Muscle of leg (tissue), 11 donors: ENCODE measurements around the gene SOCS4. TPM values are rescaled to one million over a fixed set of nuclear protein-coding genes. Genes with fewer than 3 reads are reported as not detected.
"Not testable (repeated sequence)": the region's sequence is repeated elsewhere in the genome, so short reads cannot be mapped to it uniquely, and the experiment has no call there.

Experiments used
- DNase-seq: peaks from one replicate; pipeline ENCODE4 v3.0.0; 2013
- H3K27ac ChIP-seq: one replicate; pipeline ENCODE4 v1.5.1; 2013; ENCODE audit warnings: mild to moderate bottlenecking, low read length, control low read depth
- H3K27me3 ChIP-seq: one replicate; pipeline ENCODE4 v1.6.1; 2013; ENCODE audit warnings: low read length; ENCODE audit not compliant: control insufficient read depth, insufficient read depth
- H3K36me3 ChIP-seq: one replicate; pipeline ENCODE4 v1.6.1; 2013; ENCODE audit warnings: low read length; ENCODE audit not compliant: control insufficient read depth, insufficient read depth
- H3K4me1 ChIP-seq: one replicate; pipeline ENCODE4 v1.6.1; 2013; ENCODE audit warnings: low read length; ENCODE audit not compliant: control insufficient read depth, insufficient read depth
- H3K4me3 ChIP-seq: one replicate; pipeline ENCODE4 v1.5.1; 2013; ENCODE audit warnings: low read length, control low read depth
- H3K9me3 ChIP-seq: replicated peaks from 2 replicates; pipeline ENCODE4 v1.6.1; 2013; ENCODE audit warnings: low read depth, low read length; ENCODE audit not compliant: control insufficient read depth
- WGBS: methylation state at CpG from one replicate; pipeline ENCODE4 v1.1.5; 2013; ENCODE audit warnings: missing lambda C conversion rate; ENCODE audit not compliant: insufficient coverage; 5-methylcytosine and 5-hydroxymethylcytosine counted together
- polyA plus RNA-seq, 8 donors: library from polyadenylated mRNA; unstranded; fragments of 120-200 nt; gene quantifications; one replicate each; pipeline versions ENCODE4 v1.2.1 to v1.2.3, GENCODE V29; 2013; ENCODE audit warnings: inconsistent platforms in 1 of 8, low replicate concordance in 1 of 8; ENCODE audit not compliant: insufficient read length in 8 of 8, insufficient read depth in 1 of 8
- total RNA-seq: library from RNA; stranded (reverse); fragments of 120-200 nt; gene quantifications from one replicate; pipeline ENCODE4 v1.2.4, GENCODE V29; 2013

Gene SOCS4
- total and polyA plus RNA-seq, 9 donors, result 6.4 to 11.5 (median 9.4) TPM

DNA sequence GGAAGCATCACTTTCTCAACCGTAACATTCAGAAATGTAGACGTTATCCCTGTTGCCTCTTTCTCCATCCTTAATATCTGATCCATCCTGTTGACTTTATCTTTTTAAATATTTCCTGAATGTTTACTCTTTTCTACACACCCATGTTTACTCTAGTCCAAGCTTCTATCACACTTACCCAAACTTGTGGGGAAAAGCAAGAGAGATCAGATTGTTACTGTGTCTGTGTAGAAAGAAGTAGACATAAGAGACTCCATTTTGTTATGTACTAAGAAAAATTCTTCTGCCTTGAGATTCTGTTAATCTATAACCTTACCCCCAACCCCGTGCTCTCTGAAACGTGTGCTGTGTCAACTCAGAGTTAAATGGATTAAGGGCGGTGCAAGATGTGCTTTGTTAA lies 2.7 kb upstream of the SOCS4 start:
- not testable (repeated sequence) for H3K9me3 ChIP-seq, H3K27me3 ChIP-seq, H3K4me1 ChIP-seq, H3K27ac ChIP-seq, H3K36me3 ChIP-seq, H3K4me3 ChIP-seq, DNase-seq
- WGBS, result no CpG with 5 or more reads among the region's 5 CpGs

DNA sequence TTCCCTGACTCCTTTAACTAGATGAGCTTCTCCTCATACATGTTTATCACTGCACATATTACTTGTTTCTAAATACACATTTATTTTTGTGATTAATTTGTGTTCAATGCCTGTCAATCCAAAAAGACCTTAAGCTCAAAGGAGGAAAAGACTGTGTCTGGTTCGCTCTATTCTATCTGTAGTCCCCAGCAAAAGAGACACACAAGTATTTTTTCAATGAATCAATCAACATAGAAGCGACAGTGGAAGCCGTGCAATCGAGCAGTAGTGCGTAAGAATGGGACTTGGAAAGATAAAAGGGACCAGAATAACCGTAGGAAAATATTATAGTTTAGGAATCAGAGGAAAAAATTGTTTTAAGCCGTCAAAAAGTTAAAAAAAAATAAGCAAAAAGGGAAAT lies 1.1 kb upstream of the SOCS4 start:
- DNase-seq, result no peak
- Histone ChIP-seq H3K4me1 (peaks cover 7% of the 10 kb centered on the region), H3K36me3 (no peaks in the 10 kb centered on the region), H3K9me3 (no peaks in the 10 kb centered on the region), H3K4me3 (peak overlapping the region; percentile 91), H3K27me3 (no peaks in the 10 kb centered on the region), H3K27ac (no peak overlapping the region)
- WGBS, result no CpG with 5 or more reads among the region's 7 CpGs

DNA sequence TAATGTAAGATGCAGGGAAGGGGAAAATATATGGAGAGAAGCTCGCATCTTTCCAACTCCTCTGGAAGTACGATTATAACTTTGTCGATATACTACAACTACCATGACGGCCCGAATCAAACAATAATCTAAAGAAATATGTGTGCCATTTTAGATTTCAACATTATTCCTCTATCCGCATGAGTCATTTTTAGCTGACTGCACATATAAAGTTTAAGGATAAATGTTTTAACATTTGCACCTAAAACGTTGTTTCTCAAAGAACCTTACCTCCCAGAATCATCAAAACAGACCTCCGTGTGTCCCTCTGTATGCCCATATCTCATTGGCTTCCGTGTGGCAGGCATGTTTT lies 619 bp upstream of the SOCS4 start:
- WGBS, result no CpG with 5 or more reads among the region's 9 CpGs
- Histone ChIP-seq H3K4me3 (peak overlapping the region; percentile 91), H3K4me1 (peaks cover 7% of the 10 kb centered on the region), H3K9me3 (no peaks in the 10 kb centered on the region), H3K36me3 (no peaks in the 10 kb centered on the region), H3K27me3 (no peaks in the 10 kb centered on the region), H3K27ac (peak overlapping the region; percentile 79)
- no peak for DNase-seq

DNA sequence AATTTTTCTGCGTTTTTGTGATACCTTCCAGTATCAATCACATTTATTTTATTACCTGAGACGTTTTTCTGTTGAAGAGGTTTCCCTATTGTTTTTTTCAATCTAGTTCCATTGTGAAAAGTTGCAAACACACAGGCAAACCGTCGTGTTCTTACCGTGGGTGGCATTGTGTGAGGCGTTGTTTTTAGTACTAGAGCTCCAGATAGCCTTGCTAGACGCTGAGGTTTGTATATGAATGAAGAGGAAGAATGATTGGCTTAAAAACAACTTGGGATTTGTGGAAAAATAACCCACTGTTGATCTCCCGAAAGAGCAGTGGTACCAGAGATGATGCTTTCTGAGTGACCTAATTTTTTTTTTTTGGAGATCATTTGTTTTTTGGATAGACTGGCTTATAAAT lies 1.0 kb downstream of the SOCS4 start:
- WGBS, result 0% methylated on average over 5 of the region's 8 CpGs
- no peak for DNase-seq
- Histone ChIP-seq H3K4me1 (peaks cover 7% of the 10 kb centered on the region), H3K27ac (no peak overlapping the region), H3K9me3 (no peaks in the 10 kb centered on the region), H3K4me3 (peak overlapping the region; percentile 91), H3K27me3 (no peaks in the 10 kb centered on the region), H3K36me3 (no peaks in the 10 kb centered on the region)

DNA sequence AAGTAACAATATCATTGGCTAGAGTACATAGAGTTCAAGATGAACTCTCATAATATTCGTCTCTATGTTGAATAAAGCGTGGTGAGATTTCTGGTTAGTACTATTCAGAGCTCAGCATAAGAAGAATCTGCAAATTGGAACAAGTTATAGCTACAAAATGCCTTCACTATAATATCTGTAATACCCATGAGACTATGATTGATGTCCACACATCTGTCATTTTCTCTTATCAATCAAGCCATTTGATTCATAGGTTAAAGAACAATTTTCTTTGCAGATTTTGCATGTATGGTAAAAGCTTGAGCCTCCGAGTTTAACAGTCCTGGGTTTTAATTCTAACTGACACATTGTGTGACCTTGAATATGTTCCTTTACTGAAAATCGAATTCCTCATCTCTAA lies 1.4 kb downstream of the SOCS4 start:
- Histone ChIP-seq H3K4me1 (peaks cover 7% of the 10 kb centered on the region), H3K36me3 (no peaks in the 10 kb centered on the region), H3K4me3 (no peak overlapping the region), H3K27ac (no peak overlapping the region), H3K27me3 (no peaks in the 10 kb centered on the region), H3K9me3 (no peaks in the 10 kb centered on the region)
- WGBS, result no CpG with 5 or more reads among the region's 4 CpGs
- no peak for DNase-seq

DNA sequence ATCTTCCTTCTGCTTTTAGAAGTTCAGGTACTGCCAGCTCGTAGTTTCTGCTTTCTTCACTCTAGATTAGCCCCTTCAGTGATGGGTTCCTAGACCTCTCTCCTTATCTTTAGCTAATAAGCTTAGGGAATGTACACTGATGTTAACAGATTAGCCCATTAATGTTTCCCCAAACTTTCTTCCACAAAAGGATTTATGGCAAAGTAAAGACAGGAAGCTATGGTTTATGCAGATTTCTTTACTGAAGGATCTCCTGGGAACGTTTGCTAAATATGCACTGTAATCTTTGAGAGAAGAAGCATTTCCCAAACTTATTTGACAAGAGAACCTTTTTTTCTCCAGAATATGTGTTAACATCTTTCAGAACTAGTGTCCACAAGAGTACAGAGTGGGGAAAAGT lies 4.2 kb downstream of the SOCS4 start:
- Histone ChIP-seq H3K27ac (no peak overlapping the region), H3K4me3 (no peak overlapping the region), H3K27me3 (no peaks in the 10 kb centered on the region), H3K36me3 (peaks cover 3% of the 10 kb centered on the region), H3K4me1 (peaks cover 2% of the 10 kb centered on the region), H3K9me3 (no peaks in the 10 kb centered on the region)
- no peak for DNase-seq
- no CpG with 5 or more reads among the region's 2 CpGs for WGBS

DNA sequence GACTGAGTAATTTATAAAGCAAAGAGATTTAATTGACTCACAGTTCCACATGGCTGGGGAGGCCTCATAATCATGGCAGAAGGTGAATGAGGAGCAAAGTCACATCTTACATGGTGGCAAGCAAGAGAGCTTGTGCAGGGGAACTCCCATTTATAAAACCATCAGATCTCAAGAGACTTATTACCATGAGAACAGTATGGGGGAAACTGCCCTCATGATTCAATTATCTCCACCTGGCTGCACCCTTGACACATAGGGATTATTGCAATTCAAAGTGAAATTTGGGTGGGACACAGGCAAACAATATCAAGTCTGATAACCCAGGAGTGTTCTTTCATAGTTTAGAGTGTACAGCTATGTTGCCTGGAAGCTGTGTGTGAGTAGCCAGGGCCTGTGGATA lies 11.0 kb downstream of the SOCS4 start:
- not testable (repeated sequence) for H3K4me3 ChIP-seq, H3K36me3 ChIP-seq, H3K27me3 ChIP-seq, DNase-seq, H3K4me1 ChIP-seq, H3K9me3 ChIP-seq, H3K27ac ChIP-seq

DNA sequence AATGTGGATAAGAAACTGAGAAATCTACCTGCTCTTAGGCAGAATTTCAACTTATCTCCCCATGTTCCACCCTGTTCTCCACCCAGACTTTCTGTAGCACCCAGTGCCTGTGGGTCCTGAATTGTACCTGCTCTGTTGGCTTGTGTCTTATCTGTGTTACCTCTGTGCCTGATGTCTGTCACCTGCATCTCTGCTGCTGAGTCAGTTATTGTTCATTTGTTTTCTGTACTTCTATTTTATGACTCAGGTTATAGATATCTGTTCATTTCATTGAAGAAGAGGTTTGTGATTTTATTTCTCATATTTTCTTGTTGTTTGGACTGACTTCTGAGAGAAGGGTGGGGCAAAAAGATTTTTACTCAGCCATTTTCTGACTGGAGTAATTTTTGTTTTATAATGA lies 11.7 kb downstream of the SOCS4 start:
- peaks cover 13% of the 10 kb centered on the region for H3K36me3 ChIP-seq
- DNase-seq, result no peak

DNA sequence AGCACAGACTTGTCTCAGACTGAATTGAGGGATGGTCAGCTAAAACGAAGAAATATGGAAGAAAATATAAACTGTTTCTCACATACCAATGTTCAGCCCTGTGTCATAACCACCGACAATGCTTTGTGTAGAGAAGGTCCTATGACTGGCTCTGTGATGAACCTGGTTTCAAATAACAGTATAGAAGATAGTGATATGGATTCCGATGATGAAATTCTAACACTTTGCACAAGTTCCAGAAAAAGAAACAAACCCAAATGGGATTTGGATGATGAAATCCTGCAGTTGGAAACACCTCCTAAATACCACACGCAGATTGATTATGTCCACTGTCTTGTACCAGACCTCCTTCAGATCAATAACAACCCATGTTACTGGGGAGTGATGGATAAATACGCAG lies 16.5 kb downstream of the SOCS4 start:
- Histone ChIP-seq H3K4me1 (no peaks in the 10 kb centered on the region), H3K27ac (no peak overlapping the region), H3K4me3 (no peak overlapping the region), H3K36me3 (peaks cover 11% of the 10 kb centered on the region), H3K27me3 (no peaks in the 10 kb centered on the region), H3K9me3 (no peaks in the 10 kb centered on the region)
- no peak for DNase-seq
- WGBS, result 100% methylated on average over 1 of the region's 5 CpGs

More for the DNA sequence above, 11.7 kb downstream of the SOCS4 start:
- Histone ChIP-seq H3K4me1 (no peaks in the 10 kb centered on the region), H3K27ac (no peak overlapping the region), H3K27me3 (no peaks in the 10 kb centered on the region), H3K4me3 (no peak overlapping the region), H3K9me3 (no peaks in the 10 kb centered on the region)

DNA sequence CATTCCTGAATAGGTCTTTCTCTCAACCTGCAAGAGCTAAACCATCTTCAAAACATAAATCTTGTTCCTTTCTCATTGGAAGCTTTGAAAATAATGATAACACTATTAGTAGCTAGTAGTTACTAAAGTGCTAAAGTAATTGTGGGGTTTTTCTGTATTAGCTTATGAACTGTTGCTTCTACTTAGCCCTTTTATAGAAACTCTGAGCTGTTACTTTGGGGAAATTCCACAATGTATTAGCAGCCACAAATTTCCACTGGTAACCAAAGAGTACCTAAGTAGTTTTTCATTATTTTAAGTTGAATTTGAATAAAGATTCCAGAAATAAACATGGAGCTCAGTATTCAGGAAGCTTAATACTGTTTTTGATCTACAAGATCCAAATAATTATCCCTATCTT lies 18.1 kb downstream of the SOCS4 start:
- H3K27ac ChIP-seq, result no peak overlapping the region
- H3K9me3 ChIP-seq, result no peaks in the 10 kb centered on the region
- H3K4me1 ChIP-seq, result no peaks in the 10 kb centered on the region
- H3K4me3 ChIP-seq, result no peak overlapping the region
- peaks cover 11% of the 10 kb centered on the region for H3K36me3 ChIP-seq
- no peak for DNase-seq
- no peaks in the 10 kb centered on the region for H3K27me3 ChIP-seq

DNA sequence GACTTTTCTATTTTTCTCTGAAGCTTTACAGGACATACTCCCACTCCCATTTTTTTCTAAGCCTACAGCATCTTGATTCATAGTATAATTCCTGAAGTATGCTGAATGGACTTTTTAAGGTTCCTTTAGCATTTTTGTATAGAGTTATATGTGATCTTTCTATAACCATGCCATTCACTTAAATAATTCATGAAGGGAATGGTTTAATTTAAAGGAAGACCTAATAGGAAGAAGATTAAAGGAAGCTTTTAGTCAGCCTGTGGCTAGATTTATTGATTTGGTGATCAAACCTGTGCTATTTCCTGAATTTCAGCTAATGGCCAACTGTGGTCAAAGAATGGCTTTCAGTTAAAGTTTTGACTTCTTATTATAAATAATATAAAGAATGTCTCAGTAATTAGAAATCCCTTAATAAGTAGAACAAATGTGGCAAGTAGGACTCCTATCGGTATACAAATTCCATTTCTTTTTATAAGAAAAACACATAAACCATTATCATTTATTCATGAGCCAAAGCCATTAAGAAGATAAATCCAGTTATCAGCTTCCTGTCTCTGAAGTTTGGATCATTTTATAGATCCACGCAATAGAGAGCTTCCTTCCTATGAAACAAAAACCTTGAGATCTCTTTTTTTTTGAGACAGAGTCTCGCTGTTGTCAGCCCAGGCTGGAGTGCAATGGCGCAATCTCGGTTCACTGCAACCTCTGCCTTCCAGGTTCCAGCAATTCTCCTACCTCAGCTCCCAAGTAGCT lies 20.4 kb downstream of the SOCS4 start:
- H3K9me3 ChIP-seq, result no peaks in the 10 kb centered on the region
- no peak for DNase-seq
- no peak overlapping the region for H3K27ac ChIP-seq
- H3K4me1 ChIP-seq, result peaks cover 7% of the 10 kb centered on the region
- WGBS, result 85% methylated on average over 4 of the region's 5 CpGs
- no peaks in the 10 kb centered on the region for H3K27me3 ChIP-seq
- peaks cover 11% of the 10 kb centered on the region for H3K36me3 ChIP-seq
- no peak overlapping the region for H3K4me3 ChIP-seq
